Stimulated activated naive CD8-positive, alpha-beta T cell treated with anti-CD3 and anti-CD28 coated beads, Interleukin-15, Interleukin-2, amounts not matched to agents 100 ng/mL and 50 ng/mL, for 24 hours (primary cell): ENCODE results near the gene SLIT3.

Experiments used
- H3K27ac Mint-ChIP-seq: one replicate; pipeline ENCODE4 v1.8.0; 2021; ENCODE audit warnings: mild to moderate bottlenecking, mixed read lengths
- H3K27me3 Mint-ChIP-seq: one replicate; pipeline ENCODE4 v1.8.0; 2021; ENCODE audit warnings: mixed read lengths
- H3K36me3 Mint-ChIP-seq: one replicate; pipeline ENCODE4 v1.8.0; 2021; ENCODE audit warnings: low read depth, mixed read lengths
- H3K4me1 Mint-ChIP-seq: one replicate; pipeline ENCODE4 v1.8.0; 2021; ENCODE audit warnings: low read depth, mixed read lengths
- H3K4me3 Mint-ChIP-seq: one replicate; pipeline ENCODE4 v1.8.0; 2021; ENCODE audit warnings: mild to moderate bottlenecking, mixed read lengths
- H3K9me3 Mint-ChIP-seq: one replicate; pipeline ENCODE4 v1.8.0; 2021; ENCODE audit warnings: mixed read lengths

Gene SLIT3

DNA sequence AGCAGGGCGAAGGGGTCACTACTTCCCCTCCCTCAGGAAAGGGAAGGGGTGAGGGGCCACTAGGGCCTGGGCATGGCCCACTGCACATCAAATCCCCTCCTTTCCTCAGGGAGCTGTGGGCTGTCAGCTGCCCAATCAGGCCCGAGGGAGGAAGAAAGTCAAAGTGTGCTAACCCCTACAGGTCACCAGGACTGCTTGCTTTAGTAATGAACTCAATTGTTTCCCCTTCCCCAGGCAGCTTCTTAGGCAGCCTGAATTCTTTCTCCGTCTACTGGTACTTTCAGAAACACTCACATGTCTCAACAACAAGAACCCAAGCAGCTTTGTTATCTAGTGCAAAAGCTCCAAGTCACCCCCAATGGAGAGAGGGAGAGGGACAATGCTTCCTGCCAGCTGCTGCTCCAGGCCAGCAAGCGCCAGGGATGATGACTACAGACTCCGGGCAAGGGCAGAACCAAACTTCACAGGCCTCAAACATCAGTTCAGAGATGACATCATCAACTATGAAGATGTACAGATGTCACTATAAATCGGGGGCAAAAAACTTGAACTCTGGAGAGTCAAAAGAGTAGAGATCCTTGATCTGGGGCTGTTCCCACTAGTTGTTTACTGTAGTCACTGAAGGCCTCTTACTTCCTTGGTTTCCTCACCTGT, 100.7 kb downstream of the SLIT3 start:
- no peaks in the 10 kb centered on the region for H3K36me3 Mint-ChIP-seq
- no peaks in the 10 kb centered on the region for H3K27me3 Mint-ChIP-seq
- no peak overlapping the region for H3K4me3 Mint-ChIP-seq

DNA sequence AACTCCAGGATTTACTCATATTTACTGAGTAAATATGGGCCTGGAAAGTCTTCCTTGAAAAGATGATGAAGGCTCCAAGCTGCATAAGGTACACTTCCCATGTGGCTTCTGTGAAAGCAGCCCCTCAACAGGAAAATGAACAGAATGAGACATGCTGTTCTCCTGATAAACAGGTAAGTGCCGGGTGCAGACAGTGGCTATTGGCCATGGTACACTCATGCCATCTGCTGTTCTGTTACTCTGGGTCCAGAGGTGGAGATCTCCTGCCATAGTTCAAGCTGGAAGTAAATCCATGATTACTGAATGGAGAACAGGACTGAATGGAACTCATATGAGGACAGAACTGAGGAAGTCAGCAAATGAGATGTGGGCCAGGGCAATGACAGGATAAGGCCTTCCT, 103.6 kb downstream of the SLIT3 start:
- no peaks in the 10 kb centered on the region for H3K36me3 Mint-ChIP-seq
- no peaks in the 10 kb centered on the region for H3K27me3 Mint-ChIP-seq
- H3K27ac Mint-ChIP-seq = no peak overlapping the region
- no peak overlapping the region for H3K4me3 Mint-ChIP-seq
- peaks cover 5% of the 10 kb centered on the region for H3K9me3 Mint-ChIP-seq
- H3K4me1 Mint-ChIP-seq = no peaks in the 10 kb centered on the region

More for the DNA sequence above, 100.7 kb downstream of the SLIT3 start:
- Mint-ChIP-seq H3K9me3 (peaks cover 15% of the 10 kb centered on the region), H3K4me1 (no peaks in the 10 kb centered on the region), H3K27ac (no peak overlapping the region)

DNA sequence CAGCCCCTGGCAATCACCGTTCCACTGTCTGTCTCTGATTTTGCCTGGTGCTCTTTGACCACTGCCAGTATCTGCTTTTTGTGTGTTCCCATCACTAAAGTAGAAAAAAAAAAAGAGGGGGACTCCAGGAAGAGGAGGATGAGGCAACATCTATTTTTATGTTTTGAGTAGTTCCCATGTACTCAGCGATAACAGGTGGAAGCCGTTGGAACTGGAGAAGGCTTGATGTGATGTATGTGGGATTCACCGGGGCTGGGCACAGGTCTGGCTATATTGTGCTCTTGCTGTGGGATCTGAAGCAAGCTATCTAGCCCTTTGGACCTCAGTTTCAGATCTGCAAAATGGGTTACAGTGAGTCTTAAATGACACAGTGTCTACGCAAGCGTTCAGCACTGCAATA, 104.9 kb downstream of the SLIT3 start:
- H3K4me3 Mint-ChIP-seq = no peak overlapping the region
- H3K9me3 Mint-ChIP-seq = no peaks in the 10 kb centered on the region
- H3K27me3 Mint-ChIP-seq = no peaks in the 10 kb centered on the region
- H3K36me3 Mint-ChIP-seq = no peaks in the 10 kb centered on the region
- H3K4me1 Mint-ChIP-seq = no peaks in the 10 kb centered on the region
- no peak overlapping the region for H3K27ac Mint-ChIP-seq

GRCh38 chr5:169195601-169196000, 105.3 kb downstream of the SLIT3 start:
- H3K4me3 Mint-ChIP-seq = no peak overlapping the region
- H3K9me3 Mint-ChIP-seq = no peaks in the 10 kb centered on the region
- H3K27ac Mint-ChIP-seq = no peak overlapping the region
- H3K36me3 Mint-ChIP-seq = no peaks in the 10 kb centered on the region
- no peaks in the 10 kb centered on the region for H3K27me3 Mint-ChIP-seq
- no peaks in the 10 kb centered on the region for H3K4me1 Mint-ChIP-seq

DNA sequence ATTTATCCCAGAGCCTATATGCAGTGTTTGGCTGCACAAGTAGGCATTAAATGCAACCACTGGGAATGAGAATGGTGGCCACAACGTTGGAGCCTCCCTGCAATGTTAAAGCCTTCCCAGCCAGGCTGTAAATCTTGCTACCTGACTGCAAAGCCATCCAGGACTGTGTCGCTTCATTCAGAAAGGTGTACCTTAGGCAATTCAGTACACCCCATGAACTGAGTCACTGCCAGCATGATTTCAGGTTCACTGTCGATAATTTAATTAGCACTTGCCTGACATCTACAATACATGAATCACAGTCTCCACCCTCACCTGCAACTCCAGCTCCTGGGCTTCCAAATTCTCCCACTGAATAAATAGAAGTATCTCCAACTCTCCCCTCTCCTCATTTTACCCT, 108.4 kb downstream of the SLIT3 start:
- Mint-ChIP-seq H3K9me3 (no peaks in the 10 kb centered on the region), H3K27ac (no peak overlapping the region), H3K36me3 (no peaks in the 10 kb centered on the region), H3K4me3 (no peak overlapping the region), H3K27me3 (no peaks in the 10 kb centered on the region), H3K4me1 (no peaks in the 10 kb centered on the region)

- Mint-ChIP-seq H3K4me1 (no peaks in the 10 kb centered on the region), H3K36me3 (no peaks in the 10 kb centered on the region), H3K27ac (no peak overlapping the region), H3K4me3 (no peak overlapping the region), H3K27me3 (no peaks in the 10 kb centered on the region), H3K9me3 (no peaks in the 10 kb centered on the region)
Measured at GRCh38 chr5:169190849-169191248, 110.1 kb downstream of the SLIT3 start.

DNA sequence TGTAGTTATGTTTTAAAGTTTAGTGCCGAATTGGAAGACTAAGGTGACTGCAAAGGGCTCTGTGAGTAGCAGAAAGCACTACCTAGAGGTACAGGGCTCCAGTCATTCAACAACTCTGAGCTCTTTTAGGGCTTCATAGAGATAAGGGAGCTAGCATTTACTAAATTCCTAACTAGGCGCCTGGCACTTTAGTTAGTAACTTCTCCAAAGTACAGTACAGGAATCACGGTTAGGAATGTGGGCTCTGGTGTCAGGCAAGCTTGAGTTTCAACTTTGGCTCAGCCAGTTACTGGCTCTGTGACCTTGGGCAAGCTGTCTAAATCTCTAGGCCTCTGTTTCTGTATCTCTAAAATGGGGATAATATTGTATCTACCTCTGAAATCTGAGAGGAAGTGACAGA, 115.3 kb downstream of the SLIT3 start:
- H3K27me3 Mint-ChIP-seq = no peaks in the 10 kb centered on the region
- no peak overlapping the region for H3K27ac Mint-ChIP-seq
- H3K9me3 Mint-ChIP-seq = no peaks in the 10 kb centered on the region
- no peak overlapping the region for H3K4me3 Mint-ChIP-seq
- H3K36me3 Mint-ChIP-seq = no peaks in the 10 kb centered on the region
- H3K4me1 Mint-ChIP-seq = no peaks in the 10 kb centered on the region

GRCh38 chr5:169183576-169183975, 117.4 kb downstream of the SLIT3 start:
- Mint-ChIP-seq H3K27me3 (no peaks in the 10 kb centered on the region), H3K27ac (no peak overlapping the region), H3K4me1 (no peaks in the 10 kb centered on the region), H3K36me3 (no peaks in the 10 kb centered on the region), H3K4me3 (no peak overlapping the region), H3K9me3 (no peaks in the 10 kb centered on the region)

GRCh38 chr5:169182797-169183196, 118.1 kb downstream of the SLIT3 start:
- Mint-ChIP-seq H3K9me3 (no peaks in the 10 kb centered on the region), H3K4me1 (no peaks in the 10 kb centered on the region), H3K36me3 (no peaks in the 10 kb centered on the region), H3K27ac (no peak overlapping the region), H3K27me3 (no peaks in the 10 kb centered on the region), H3K4me3 (no peak overlapping the region)

GRCh38 chr5:169181814-169182213, 119.1 kb downstream of the SLIT3 start:
- Mint-ChIP-seq H3K27ac (no peak overlapping the region), H3K4me3 (no peak overlapping the region), H3K36me3 (no peaks in the 10 kb centered on the region), H3K9me3 (no peaks in the 10 kb centered on the region), H3K27me3 (no peaks in the 10 kb centered on the region), H3K4me1 (no peaks in the 10 kb centered on the region)

- Mint-ChIP-seq H3K27me3 (no peaks in the 10 kb centered on the region), H3K4me3 (no peak overlapping the region)
Measured at GRCh38 chr5:169178754-169179153, 122.2 kb downstream of the SLIT3 start.

GRCh38 chr5:169178274-169178673, 122.7 kb downstream of the SLIT3 start:
- Mint-ChIP-seq H3K4me1 (no peaks in the 10 kb centered on the region), H3K4me3 (no peak overlapping the region), H3K27me3 (no peaks in the 10 kb centered on the region), H3K27ac (no peak overlapping the region), H3K9me3 (no peaks in the 10 kb centered on the region), H3K36me3 (no peaks in the 10 kb centered on the region)

More at GRCh38 chr5:169178754-169179153, 122.2 kb downstream of the SLIT3 start:
- H3K4me1 Mint-ChIP-seq = no peaks in the 10 kb centered on the region
- H3K36me3 Mint-ChIP-seq = no peaks in the 10 kb centered on the region
- no peaks in the 10 kb centered on the region for H3K9me3 Mint-ChIP-seq
- no peak overlapping the region for H3K27ac Mint-ChIP-seq

- no peak overlapping the region for H3K4me3 Mint-ChIP-seq
- H3K4me1 Mint-ChIP-seq = no peaks in the 10 kb centered on the region
- no peaks in the 10 kb centered on the region for H3K27me3 Mint-ChIP-seq
Measured at GRCh38 chr5:169176709-169177694, 123.9 kb downstream of the SLIT3 start.

GRCh38 chr5:169175733-169176132, 125.2 kb downstream of the SLIT3 start:
- Mint-ChIP-seq H3K9me3 (no peaks in the 10 kb centered on the region), H3K27me3 (no peaks in the 10 kb centered on the region), H3K36me3 (no peaks in the 10 kb centered on the region), H3K4me1 (no peaks in the 10 kb centered on the region), H3K4me3 (no peak overlapping the region), H3K27ac (no peak overlapping the region)

More at GRCh38 chr5:169176709-169177694, 123.9 kb downstream of the SLIT3 start:
- no peaks in the 10 kb centered on the region for H3K9me3 Mint-ChIP-seq
- no peak overlapping the region for H3K27ac Mint-ChIP-seq
- H3K36me3 Mint-ChIP-seq = no peaks in the 10 kb centered on the region

DNA sequence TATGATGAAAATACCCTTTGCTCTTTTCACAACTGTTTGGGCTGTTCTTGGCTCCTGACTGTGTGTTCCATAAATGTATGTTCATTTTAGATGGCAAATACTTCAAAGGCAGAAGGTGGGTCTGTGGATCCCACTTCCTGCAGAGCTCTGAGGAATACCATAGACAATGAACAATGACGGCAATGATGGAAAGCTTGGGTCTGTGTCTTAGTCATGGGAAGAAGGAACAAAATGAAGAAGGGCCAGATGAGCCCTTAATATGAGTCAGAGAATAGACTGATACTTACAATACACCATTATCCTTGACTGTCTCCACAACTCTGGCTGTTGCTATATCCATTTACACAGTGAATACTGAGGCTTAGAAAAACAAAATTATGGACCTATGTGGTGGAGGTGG, 126.0 kb downstream of the SLIT3 start:
- H3K27ac Mint-ChIP-seq = no peak overlapping the region
- no peak overlapping the region for H3K4me3 Mint-ChIP-seq
- no peaks in the 10 kb centered on the region for H3K36me3 Mint-ChIP-seq
- H3K27me3 Mint-ChIP-seq = peaks cover 3% of the 10 kb centered on the region
- H3K9me3 Mint-ChIP-seq = no peaks in the 10 kb centered on the region
- no peaks in the 10 kb centered on the region for H3K4me1 Mint-ChIP-seq
